HepG2 (cell line): ENCODE data around the gene METTL23. TPM values are rescaled to one million over a fixed set of nuclear protein-coding genes. Genes with fewer than 3 reads are reported as not detected.

Source experiments
- ATAD3A ChIP-seq: sonication (generic); formaldehyde crosslinking; IDR thresholded peaks from 2 replicates; pipeline ENCODE4 v1.4.0; 2020; ENCODE audit warnings: missing genetic modification reagents
- ATF1 ChIP-seq: IDR thresholded peaks from 2 replicates; pipeline ENCODE4 v1.6.1; 2016; ENCODE audit warnings: mild to moderate bottlenecking, control low read depth
- HINFP ChIP-seq: sonication (generic); formaldehyde crosslinking; IDR thresholded peaks from 2 replicates; pipeline ENCODE4 v1.4.0; 2020; ENCODE audit warnings: low read depth, mild to moderate bottlenecking, missing genetic modification reagents
- NFKBIZ ChIP-seq: IDR thresholded peaks from 2 replicates; pipeline ENCODE4 v1.6.1; 2018; ENCODE audit warnings: missing genetic modification reagents, missing compliant biosample characterization
- PCBP1 ChIP-seq: fragments of 200-400 bp; formaldehyde crosslinking; IDR thresholded peaks from 2 replicates; pipeline ENCODE4 v1.6.1; 2017; ENCODE audit warnings: mild to moderate bottlenecking, low read depth, low read length, borderline replicate concordance
- RFXAP ChIP-seq: sonication (generic); formaldehyde crosslinking; IDR thresholded peaks from 2 replicates; pipeline ENCODE4 v1.4.0; 2020; ENCODE audit warnings: missing genetic modification reagents, borderline replicate concordance
- RORA ChIP-seq: sonication (generic); formaldehyde crosslinking; IDR thresholded peaks from 2 replicates; pipeline ENCODE4 v1.5.0; 2020; ENCODE audit warnings: mild to moderate bottlenecking, missing genetic modification reagents, moderate library complexity
- SP4 ChIP-seq: sonication (generic); formaldehyde crosslinking; IDR thresholded peaks from 2 replicates; pipeline ENCODE4 v1.8.1; 2023; ENCODE audit warnings: mild to moderate bottlenecking, missing genetic modification reagents
- TCF7 ChIP-seq: sonication (generic); IDR thresholded peaks from 2 replicates; pipeline ENCODE4 v1.6.1; 2016; ENCODE audit warnings: antibody characterized with exemption, low read depth
- ZBTB3 ChIP-seq: sonication (generic); formaldehyde crosslinking; IDR thresholded peaks from 2 replicates; pipeline ENCODE4 v1.4.0; 2020; ENCODE audit warnings: low read depth, mild to moderate bottlenecking, moderate library complexity, missing genetic modification reagents, borderline replicate concordance
- ZNF138 ChIP-seq: sonication (generic); formaldehyde crosslinking; IDR thresholded peaks from 2 replicates; pipeline ENCODE4 v1.5.0; 2020; ENCODE audit warnings: mild to moderate bottlenecking, low read depth, missing genetic modification reagents
- ZNF256 ChIP-seq: sonication (generic); formaldehyde crosslinking; conservative IDR thresholded peaks from 2 replicates; pipeline ENCODE4 v1.4.0; 2020; ENCODE audit warnings: missing genetic modification reagents
- ZNF407 ChIP-seq: sonication (generic); formaldehyde crosslinking; IDR thresholded peaks from one replicate; pipeline ENCODE4 v1.5.1; 2020; ENCODE audit warnings: mild to moderate bottlenecking, missing genetic modification reagents; ENCODE audit errors: not compliant biosample characterization
- ZNF451 ChIP-seq: sonication (generic); formaldehyde crosslinking; IDR thresholded peaks from 2 replicates; pipeline ENCODE4 v1.5.0; 2020; ENCODE audit warnings: mild to moderate bottlenecking, missing genetic modification reagents
- ZNF580 ChIP-seq: IDR thresholded peaks from 2 replicates; pipeline ENCODE4 v1.6.1; 2016; ENCODE audit warnings: low read depth, borderline replicate concordance
- ZNF598 ChIP-seq: sonication (generic); formaldehyde crosslinking; IDR thresholded peaks from 2 replicates; pipeline ENCODE4 v1.5.1; 2020; ENCODE audit warnings: mild to moderate bottlenecking, missing genetic modification reagents, borderline replicate concordance
- ZNF800 ChIP-seq: sonication (generic); formaldehyde crosslinking; IDR thresholded peaks from 2 replicates; pipeline ENCODE4 v1.4.0; 2020; ENCODE audit warnings: missing genetic modification reagents
- polyA plus RNA-seq, 8 experiments: library from polyadenylated mRNA; depleted of rRNA in 3 of 8; stranded (reverse) in 7 of 8; unstranded in 1 of 8; fragments of >200 nt; fragmentation: Illumina TruSeq in 4 of 8; extraction: Trizol in 4 of 8; gene quantifications; 2 replicates each; pipeline versions ENCODE4 v1.2.1 to v1.2.3, GENCODE V29; 2011 to 2016; ENCODE audit warnings: low read depth in 4 of 8, missing spikeins in 1 of 8, mixed read lengths in 1 of 8; ENCODE audit not compliant: insufficient read depth in 1 of 8
- total RNA-seq, 5 experiments: library from RNA; depleted of rRNA; stranded (reverse); fragments of >200 nt; fragmentation: Illumina TruSeq; extraction: Trizol; gene quantifications; 2 replicates each; pipeline ENCODE4 v1.2.3, GENCODE V29; 2016; ENCODE audit warnings: low read depth in 1 of 5

METTL23 gene
- total and polyA plus RNA-seq, 2 of the 13 experiments (the other 11 are each of a cell fraction or from before 2014, with no cell fraction given), result 39.9 to 104 TPM

GRCh38 chr17:76700270-76700616, 26.4 kb upstream of the METTL23 start (continued):
- no peak for TF ChIP-seq ZNF407 (CRISPR knock-in tag)
- TF ChIP-seq ATAD3A (CRISPR knock-in tag), result no peak
- 0 out of 2 replicates have a peak, but pooled peaks have one; percentile 2 for TF ChIP-seq RFXAP (CRISPR knock-in tag)
- TF ChIP-seq NFKBIZ, result no peak
- peak; percentile 9; the same call in 1 of the 2 replicates for TF ChIP-seq ZBTB3
- 0 out of 2 replicates have a peak, but pooled peaks have one; percentile 5 for TF ChIP-seq SP4 (CRISPR knock-in tag)
- TF ChIP-seq ZNF580 (CRISPR knock-in tag), result no peak
- 0 out of 2 replicates have a peak, but pooled peaks have one; percentile 34 for TF ChIP-seq ZNF800
- TF ChIP-seq RORA, result no peak
- TF ChIP-seq ZNF256 (CRISPR knock-in tag), result 0 out of 2 replicates have a peak, but pooled peaks have one; percentile 55
- TF ChIP-seq ZNF451 (CRISPR knock-in tag), result peak; percentile 25; the same call in 1 of the 2 replicates
- TF ChIP-seq TCF7, result no peak
- no peak for TF ChIP-seq PCBP1
- TF ChIP-seq ATF1 (CRISPR knock-in tag), result no peak
- peak; percentile 62; the same call in 1 of the 2 replicates for TF ChIP-seq ZNF598 (CRISPR knock-in tag)
- TF ChIP-seq ZNF138 (CRISPR knock-in tag), result no peak
- no peak for TF ChIP-seq HINFP (CRISPR knock-in tag)
